ENCODE measurements around the gene NUDT5. TPM values are rescaled to one million over a fixed set of nuclear protein-coding genes. Genes with fewer than 3 reads are reported as not detected.

The NUDT5 gene
- total RNA-seq, 1 experiment from 2014 or later = 83.8 TPM

- intact Hi-C loops (cut with micrococcal nuclease; ENCODE audit: unreplicated experiment) = no loop called here
- CTCF ChIA-PET = no interaction called here
- H3K4me3 Mint-ChIP-seq (ENCODE audit: low read depth, unreplicated experiment) = no peak overlapping the region
- no peaks in the 10 kb centered on the region for H3K4me1 Mint-ChIP-seq (ENCODE audit: low read depth, unreplicated experiment)
- H3K9me3 Mint-ChIP-seq (ENCODE audit: low read depth, unreplicated experiment) = no peaks in the 10 kb centered on the region
- H3K36me3 Mint-ChIP-seq (ENCODE audit: insufficient read depth, unreplicated experiment) = peaks cover 9% of the 10 kb centered on the region
- no peak overlapping the region for H3K27ac Mint-ChIP-seq (ENCODE audit: unreplicated experiment)
- BruUV-seq (replicated peaks) = no TSS peak
- no peak for TF ChIP-seq CTCF (IDR thresholded peaks at IDR 0.05; ENCODE audit: unreplicated experiment)
- H3K27me3 Mint-ChIP-seq (ENCODE audit: unreplicated experiment) = no peaks in the 10 kb centered on the region
- no peak for DNase-seq
Observed at GRCh38 chr10:12201543-12201942, 5.9 kb upstream of the NUDT5 start.

- DNase-seq = no peak
- intact Hi-C loops (cut with micrococcal nuclease; ENCODE audit: unreplicated experiment) = no loop called here
- no peaks in the 10 kb centered on the region for H3K9me3 Mint-ChIP-seq (ENCODE audit: low read depth, unreplicated experiment)
- H3K36me3 Mint-ChIP-seq (ENCODE audit: insufficient read depth, unreplicated experiment) = peaks cover 16% of the 10 kb centered on the region
- CTCF ChIA-PET = no interaction called here
- BruUV-seq (replicated peaks) = no TSS peak
- no peaks in the 10 kb centered on the region for H3K4me1 Mint-ChIP-seq (ENCODE audit: low read depth, unreplicated experiment)
- H3K4me3 Mint-ChIP-seq (ENCODE audit: low read depth, unreplicated experiment) = no peak overlapping the region
- H3K27ac Mint-ChIP-seq (ENCODE audit: unreplicated experiment) = no peak overlapping the region
- TF ChIP-seq CTCF (IDR thresholded peaks at IDR 0.05; ENCODE audit: unreplicated experiment) = no peak
- H3K27me3 Mint-ChIP-seq (ENCODE audit: unreplicated experiment) = no peaks in the 10 kb centered on the region
Observed at GRCh38 chr10:12200850-12201249, 5.2 kb upstream of the NUDT5 start.

GRCh38 chr10:12198156-12198555 is 2.5 kb upstream of the NUDT5 start:
- Mint-ChIP-seq H3K4me3 (ENCODE audit: low read depth, unreplicated experiment) (no peak overlapping the region), H3K4me1 (ENCODE audit: low read depth, unreplicated experiment) (peaks cover 13% of the 10 kb centered on the region), H3K27me3 (ENCODE audit: unreplicated experiment) (no peaks in the 10 kb centered on the region), H3K36me3 (ENCODE audit: insufficient read depth, unreplicated experiment) (peaks cover 30% of the 10 kb centered on the region), H3K9me3 (ENCODE audit: low read depth, unreplicated experiment) (no peaks in the 10 kb centered on the region), H3K27ac (ENCODE audit: unreplicated experiment) (no peak overlapping the region)
- DNase-seq = no peak
- intact Hi-C loops (cut with micrococcal nuclease; ENCODE audit: unreplicated experiment) = no loop called here
- TF ChIP-seq CTCF (IDR thresholded peaks at IDR 0.05; ENCODE audit: unreplicated experiment) = no peak
- BruUV-seq (replicated peaks) = no TSS peak
- CTCF ChIA-PET = no interaction called here

- DNase-seq = no peak
- no peaks in the 10 kb centered on the region for H3K9me3 Mint-ChIP-seq (ENCODE audit: low read depth, unreplicated experiment)
- peak overlapping the region; percentile 92 for H3K4me3 Mint-ChIP-seq (ENCODE audit: low read depth, unreplicated experiment)
- intact Hi-C loops (cut with micrococcal nuclease; ENCODE audit: unreplicated experiment) = no loop called here
- peak overlapping the region; percentile 90 for H3K27ac Mint-ChIP-seq (ENCODE audit: unreplicated experiment)
- CTCF ChIA-PET = interaction anchor here (1.2 kb wide), 1 partner anchor 27 kb away, joined by 3 read pairs; no protein-coding TSS in a partner anchor
- TSS peak; percentile 57 for BruUV-seq (replicated peaks)
- H3K36me3 Mint-ChIP-seq (ENCODE audit: insufficient read depth, unreplicated experiment) = peaks cover 35% of the 10 kb centered on the region
- H3K4me1 Mint-ChIP-seq (ENCODE audit: low read depth, unreplicated experiment) = peaks cover 19% of the 10 kb centered on the region
- no peaks in the 10 kb centered on the region for H3K27me3 Mint-ChIP-seq (ENCODE audit: unreplicated experiment)
- TF ChIP-seq CTCF (IDR thresholded peaks at IDR 0.05; ENCODE audit: unreplicated experiment) = no peak
Observed at GRCh38 chr10:12196531-12197211, 980 bp upstream of the NUDT5 start.

Measured in Calu3 (cell line).